Natural killer cell (primary cell): ENCODE data around the gene ATP7B. TPM values are rescaled to one million over a fixed set of nuclear protein-coding genes. Genes with fewer than 3 reads are reported as not detected.

Source experiments
- ATAC-seq, 3 donors: fragments of 150-1000 bp in 2 of 3; fragments of 200-7000 bp in 1 of 3; cut with Tn5 transposase; 1 replicate in 1 of 3; 2 replicates in 2 of 3; pipeline ENCODE4 v1.10.0; 2021; ENCODE audit warnings: mild to moderate bottlenecking in 2 of 3, moderate library complexity in 2 of 3
- DNase-seq, 2 donors: peaks; one replicate each; pipeline versions ENCODE4 v3.0.0 to v3.0.0-alpha.2; 2013 to 2021; ENCODE audit warnings: mixed read lengths in 1 of 2
- H3K27ac ChIP-seq: one replicate; pipeline ENCODE4 v1.5.1; 2013; ENCODE audit warnings: mild to moderate bottlenecking, low read length
- H3K27me3 ChIP-seq: one replicate; pipeline ENCODE4 v1.6.1; 2013; ENCODE audit warnings: low read length; ENCODE audit not compliant: control insufficient read depth, insufficient read depth
- H3K36me3 ChIP-seq: one replicate; pipeline ENCODE4 v1.6.1; 2013; ENCODE audit warnings: low read length; ENCODE audit not compliant: control insufficient read depth, insufficient read depth
- H3K4me1 ChIP-seq: one replicate; pipeline ENCODE4 v1.6.1; 2013; ENCODE audit warnings: low read length; ENCODE audit not compliant: control insufficient read depth, insufficient read depth
- H3K4me3 ChIP-seq: one replicate; pipeline ENCODE4 v1.5.1; 2013; ENCODE audit warnings: low read length
- H3K9me3 ChIP-seq: one replicate; pipeline ENCODE4 v1.6.1; 2013; ENCODE audit warnings: low read length; ENCODE audit not compliant: control insufficient read depth, insufficient read depth
- H3K27ac Mint-ChIP-seq, 2 donors: one replicate each; pipeline ENCODE4 v1.8.0; 2022; ENCODE audit warnings: mild to moderate bottlenecking in 2 of 2, mixed read lengths in 2 of 2, moderate library complexity in 1 of 2
- H3K27me3 Mint-ChIP-seq, 2 donors: one replicate each; pipeline ENCODE4 v1.8.0; 2022; ENCODE audit warnings: low read depth in 2 of 2, mixed read lengths in 2 of 2
- H3K36me3 Mint-ChIP-seq: one replicate; pipeline ENCODE4 v1.8.0; 2022; ENCODE audit warnings: mixed read lengths
- H3K4me1 Mint-ChIP-seq, 2 donors: one replicate each; pipeline ENCODE4 v1.8.0; 2022; ENCODE audit warnings: mixed read lengths in 2 of 2
- H3K4me3 Mint-ChIP-seq: one replicate; pipeline ENCODE4 v1.8.0; 2022; ENCODE audit warnings: mild to moderate bottlenecking, moderate library complexity, mixed read lengths
- H3K9me3 Mint-ChIP-seq, 2 donors: one replicate each; pipeline ENCODE4 v1.8.0; 2022; ENCODE audit warnings: mixed read lengths in 2 of 2
- WGBS: methylation state at CpG from one replicate; pipeline ENCODE4 v1.1.7; 2013; ENCODE audit warnings: missing lambda C conversion rate; ENCODE audit not compliant: insufficient coverage; 5-methylcytosine and 5-hydroxymethylcytosine counted together
- intact Hi-C: fragments of 100-400 bp; cut with micrococcal nuclease; formaldehyde crosslinking; loops from one replicate; pipeline ENCODE4 v1.14.2; 2022
- total RNA-seq, 4 donors: library from RNA; stranded (reverse); fragments of 120-200 nt in 1 of 4; gene quantifications; one replicate each; pipeline versions ENCODE4 v1.2.3 to v1.2.4, GENCODE V29; 2013 to 2022
- TF ChIP-seq, protein P1 (sequence below): fragments of 200-600 bp; IDR thresholded peaks from one replicate; pipeline ENCODE4 v1.8.0; 2022; ENCODE audit warnings: antibody characterized with exemption

ATP7B gene
- total RNA-seq, 3 donors from 2014 or later (not counting 1 experiment from before 2014, with no cell fraction given): 0.45 to 0.64 (median 0.58) TPM

DNA sequence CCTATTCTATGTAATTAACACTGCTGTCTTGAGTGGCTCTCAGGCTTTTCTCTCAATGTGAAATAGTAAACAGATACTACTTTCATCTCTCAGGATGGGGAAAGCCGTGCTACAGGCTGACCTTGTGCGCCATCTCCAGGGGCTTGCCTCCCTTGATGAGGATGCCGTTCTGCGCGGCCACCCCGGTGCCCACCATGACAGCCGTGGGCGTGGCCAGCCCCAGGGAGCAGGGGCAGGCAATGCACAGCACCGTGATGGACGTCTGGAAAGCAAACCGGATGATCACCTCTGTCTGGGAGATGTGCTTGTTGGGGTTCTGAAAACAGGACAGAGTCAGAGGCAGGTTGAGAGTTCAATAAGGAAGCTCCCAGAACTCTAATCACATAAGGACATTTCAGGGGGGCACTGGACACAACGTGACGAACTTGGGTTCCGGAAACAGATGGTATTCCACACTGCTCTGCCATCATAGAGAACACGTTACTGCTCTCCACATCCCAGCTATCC, 65.0 kb downstream of the ATP7B start:
- no peaks in the 10 kb centered on the region for H3K9me3 Mint-ChIP-seq
- no peaks in the 10 kb centered on the region for H3K9me3 ChIP-seq
- TF ChIP-seq, protein P1, sequence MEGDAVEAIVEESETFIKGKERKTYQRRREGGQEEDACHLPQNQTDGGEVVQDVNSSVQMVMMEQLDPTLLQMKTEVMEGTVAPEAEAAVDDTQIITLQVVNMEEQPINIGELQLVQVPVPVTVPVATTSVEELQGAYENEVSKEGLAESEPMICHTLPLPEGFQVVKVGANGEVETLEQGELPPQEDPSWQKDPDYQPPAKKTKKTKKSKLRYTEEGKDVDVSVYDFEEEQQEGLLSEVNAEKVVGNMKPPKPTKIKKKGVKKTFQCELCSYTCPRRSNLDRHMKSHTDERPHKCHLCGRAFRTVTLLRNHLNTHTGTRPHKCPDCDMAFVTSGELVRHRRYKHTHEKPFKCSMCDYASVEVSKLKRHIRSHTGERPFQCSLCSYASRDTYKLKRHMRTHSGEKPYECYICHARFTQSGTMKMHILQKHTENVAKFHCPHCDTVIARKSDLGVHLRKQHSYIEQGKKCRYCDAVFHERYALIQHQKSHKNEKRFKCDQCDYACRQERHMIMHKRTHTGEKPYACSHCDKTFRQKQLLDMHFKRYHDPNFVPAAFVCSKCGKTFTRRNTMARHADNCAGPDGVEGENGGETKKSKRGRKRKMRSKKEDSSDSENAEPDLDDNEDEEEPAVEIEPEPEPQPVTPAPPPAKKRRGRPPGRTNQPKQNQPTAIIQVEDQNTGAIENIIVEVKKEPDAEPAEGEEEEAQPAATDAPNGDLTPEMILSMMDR: no peak
- no peak overlapping the region for H3K27ac ChIP-seq
- no peaks in the 10 kb centered on the region for H3K36me3 Mint-ChIP-seq
- peaks cover 10% of the 10 kb centered on the region for H3K4me1 ChIP-seq
- H3K4me3 Mint-ChIP-seq: no peak overlapping the region
- 93% methylated on average over 15 of the region's 15 CpGs for WGBS
- H3K27me3 Mint-ChIP-seq: peaks cover 23 to 48% of the 10 kb centered on the region in 2 donors
- DNase-seq: no peak
- H3K4me1 Mint-ChIP-seq: peaks cover 8 to 17% of the 10 kb centered on the region in 2 donors
- no peak overlapping the region for H3K4me3 ChIP-seq
- H3K27me3 ChIP-seq: no peaks in the 10 kb centered on the region
- no peaks in the 10 kb centered on the region for H3K36me3 ChIP-seq
- intact Hi-C loops: no loop called here
- no peak overlapping the region for H3K27ac Mint-ChIP-seq
- no peak for ATAC-seq

DNA sequence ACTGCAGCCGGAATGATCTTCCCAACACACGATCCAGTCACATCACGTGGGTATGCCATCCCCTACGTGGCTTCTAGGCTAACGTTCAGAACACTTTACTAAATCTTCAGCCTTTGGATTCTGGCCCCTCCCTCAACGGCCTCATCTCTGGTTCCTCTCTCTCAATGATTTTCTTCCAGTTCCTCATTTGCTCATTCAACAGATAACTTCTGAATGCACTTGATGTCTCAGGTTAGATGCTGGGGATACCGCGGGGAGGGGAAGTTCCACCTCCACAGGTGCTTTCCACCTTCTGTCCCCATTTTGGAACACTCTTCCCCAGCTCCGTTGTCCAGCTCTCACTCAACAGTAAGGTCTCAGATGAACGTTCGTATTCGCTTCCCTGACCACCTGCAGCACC, 66.1 kb downstream of the ATP7B start:
- no peak for ATAC-seq
- H3K27me3 Mint-ChIP-seq: peaks cover 18 to 48% of the 10 kb centered on the region in 2 donors
- no peaks in the 10 kb centered on the region for H3K9me3 ChIP-seq
- H3K4me1 Mint-ChIP-seq: peaks cover 0 to 7% of the 10 kb centered on the region in 2 donors
- no peaks in the 10 kb centered on the region for H3K27me3 ChIP-seq
- H3K36me3 ChIP-seq: no peaks in the 10 kb centered on the region
- no peak overlapping the region for H3K27ac ChIP-seq
- H3K9me3 Mint-ChIP-seq: no peaks in the 10 kb centered on the region
- 68% methylated on average over 12 of the region's 12 CpGs for WGBS
- no peak overlapping the region for H3K27ac Mint-ChIP-seq
- no peak for DNase-seq
- no peak overlapping the region for H3K4me3 Mint-ChIP-seq
- TF ChIP-seq, protein P1: no peak
- no peak overlapping the region for H3K4me3 ChIP-seq
- peaks cover 5% of the 10 kb centered on the region for H3K4me1 ChIP-seq
- no peaks in the 10 kb centered on the region for H3K36me3 Mint-ChIP-seq
- intact Hi-C loops: no loop called here

DNA sequence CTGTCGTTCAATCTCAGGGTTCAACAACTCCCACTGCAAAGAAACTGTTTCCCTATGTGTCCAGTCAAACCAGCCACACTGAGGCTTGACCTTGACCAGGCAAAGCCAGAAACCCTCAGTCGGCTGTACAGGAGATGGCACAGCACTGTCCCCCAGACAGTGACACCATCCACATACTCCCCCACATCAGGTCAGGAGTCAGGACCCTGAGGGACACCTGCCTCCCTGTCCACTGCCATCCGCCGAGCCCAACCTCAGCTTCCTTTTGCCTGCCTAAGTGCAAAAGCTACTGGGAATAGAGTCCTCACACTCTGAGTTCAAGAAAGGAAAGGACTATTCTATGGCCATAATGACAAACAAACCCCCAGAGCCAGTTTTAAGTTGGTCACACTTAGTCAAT, 66.8 kb downstream of the ATP7B start:
- DNase-seq (no peak), ATAC-seq (no peak)
- Histone ChIP-seq H3K36me3 (no peaks in the 10 kb centered on the region), H3K4me1 (peaks cover 4% of the 10 kb centered on the region), H3K27me3 (no peaks in the 10 kb centered on the region), H3K9me3 (no peaks in the 10 kb centered on the region), H3K27ac (no peak overlapping the region), H3K4me3 (no peak overlapping the region)
- no peak overlapping the region for H3K27ac Mint-ChIP-seq
- peaks cover 0 to 7% of the 10 kb centered on the region in 2 donors for H3K4me1 Mint-ChIP-seq
- peaks cover 18 to 48% of the 10 kb centered on the region in 2 donors for H3K27me3 Mint-ChIP-seq
- TF ChIP-seq, protein P1: no peak
- no peaks in the 10 kb centered on the region for H3K9me3 Mint-ChIP-seq
- 58% methylated on average over 4 of the region's 4 CpGs for WGBS
- intact Hi-C loops: no loop called here
- H3K4me3 Mint-ChIP-seq: no peak overlapping the region
- no peaks in the 10 kb centered on the region for H3K36me3 Mint-ChIP-seq

DNA sequence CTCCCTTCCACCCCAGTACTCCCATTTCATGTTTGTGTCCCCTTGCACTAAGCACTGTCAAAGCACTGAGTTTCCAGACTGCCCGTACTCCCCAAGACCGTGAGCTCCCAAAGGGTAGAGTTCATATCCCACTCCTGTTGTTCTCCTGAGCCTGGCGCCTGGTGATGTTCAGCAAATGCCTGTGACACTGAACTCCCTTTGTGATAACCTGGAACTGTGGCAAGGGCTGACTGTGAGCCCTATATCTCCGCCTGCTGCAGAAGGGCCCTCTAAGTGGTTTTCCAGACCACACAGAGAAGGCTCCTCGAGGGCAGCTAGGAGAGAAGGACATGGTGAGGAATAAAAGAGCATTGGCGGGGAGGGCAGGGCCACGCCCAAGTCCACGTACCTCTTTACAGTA, 67.5 kb downstream of the ATP7B start:
- no peaks in the 10 kb centered on the region for H3K27me3 ChIP-seq
- WGBS: 57% methylated on average over 8 of the region's 8 CpGs
- no peak overlapping the region for H3K4me3 Mint-ChIP-seq
- TF ChIP-seq, protein P1: no peak
- peaks cover 18 to 48% of the 10 kb centered on the region in 2 donors for H3K27me3 Mint-ChIP-seq
- DNase-seq (no peak), ATAC-seq (no peak)
- H3K4me1 ChIP-seq: peaks cover 4% of the 10 kb centered on the region
- intact Hi-C loops: no loop called here
- no peaks in the 10 kb centered on the region for H3K36me3 ChIP-seq
- H3K36me3 Mint-ChIP-seq: no peaks in the 10 kb centered on the region
- H3K27ac ChIP-seq: no peak overlapping the region
- peaks cover 0 to 7% of the 10 kb centered on the region in 2 donors for H3K4me1 Mint-ChIP-seq
- no peak overlapping the region for H3K4me3 ChIP-seq
- no peaks in the 10 kb centered on the region for H3K9me3 Mint-ChIP-seq
- H3K9me3 ChIP-seq: no peaks in the 10 kb centered on the region
- no peak overlapping the region for H3K27ac Mint-ChIP-seq
